GM10248 (cell line): Measurements from ENCODE around the gene MACF1.

Source experiments
- CTCF ChIA-PET: fragments of 300-600 bp; sonication (Branson Sonifier 250); formaldehyde crosslinking; extraction: SDS; loops from one replicate; lab custom pipeline; 2021; ENCODE audit warnings: antibody characterized with exemption; lab: Yijun Ruan, JAX
- POLR2A ChIA-PET: fragments of 350-650 bp; sonication (Branson Sonifier 250); formaldehyde crosslinking; extraction: SDS; loops from one replicate; lab custom pipeline; 2020; ENCODE audit warnings: antibody characterized with exemption; lab: Yijun Ruan, JAX
- DNase-seq: peaks from one replicate; pipeline ENCODE4 v3.0.0; 2012; ENCODE audit errors: extremely low spot score
- TF ChIP-seq, protein P1 (sequence below): IDR thresholded peaks from 2 replicates; pipeline ENCODE4 v1.5.1; 2012; ENCODE audit warnings: mild to moderate bottlenecking, low read depth; ENCODE audit errors: extremely low read depth, missing control alignments, control extremely low read depth

The MACF1 gene

DNA sequence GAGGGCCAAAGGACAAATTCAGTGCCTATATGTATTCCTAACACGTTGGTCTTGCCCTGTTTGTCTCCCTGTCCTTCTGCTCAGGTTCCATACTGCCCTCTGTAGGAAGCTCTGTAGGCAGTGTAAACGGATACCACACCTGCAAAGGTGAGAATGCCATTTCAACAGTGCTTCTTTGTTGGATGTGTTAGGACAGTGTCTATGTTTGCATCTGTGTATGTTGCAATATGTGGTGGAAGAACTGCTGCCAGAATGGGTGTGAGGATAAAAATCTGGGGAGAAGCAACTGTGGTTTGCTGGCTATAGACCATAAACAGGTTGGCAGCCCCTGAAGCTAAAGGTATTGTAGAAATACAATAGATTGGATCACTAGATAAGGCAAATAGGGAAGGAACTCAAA lies 173.9 kb downstream of the MACF1 start:
- DNase-seq: peak; percentile 20
- TF ChIP-seq, protein P1, sequence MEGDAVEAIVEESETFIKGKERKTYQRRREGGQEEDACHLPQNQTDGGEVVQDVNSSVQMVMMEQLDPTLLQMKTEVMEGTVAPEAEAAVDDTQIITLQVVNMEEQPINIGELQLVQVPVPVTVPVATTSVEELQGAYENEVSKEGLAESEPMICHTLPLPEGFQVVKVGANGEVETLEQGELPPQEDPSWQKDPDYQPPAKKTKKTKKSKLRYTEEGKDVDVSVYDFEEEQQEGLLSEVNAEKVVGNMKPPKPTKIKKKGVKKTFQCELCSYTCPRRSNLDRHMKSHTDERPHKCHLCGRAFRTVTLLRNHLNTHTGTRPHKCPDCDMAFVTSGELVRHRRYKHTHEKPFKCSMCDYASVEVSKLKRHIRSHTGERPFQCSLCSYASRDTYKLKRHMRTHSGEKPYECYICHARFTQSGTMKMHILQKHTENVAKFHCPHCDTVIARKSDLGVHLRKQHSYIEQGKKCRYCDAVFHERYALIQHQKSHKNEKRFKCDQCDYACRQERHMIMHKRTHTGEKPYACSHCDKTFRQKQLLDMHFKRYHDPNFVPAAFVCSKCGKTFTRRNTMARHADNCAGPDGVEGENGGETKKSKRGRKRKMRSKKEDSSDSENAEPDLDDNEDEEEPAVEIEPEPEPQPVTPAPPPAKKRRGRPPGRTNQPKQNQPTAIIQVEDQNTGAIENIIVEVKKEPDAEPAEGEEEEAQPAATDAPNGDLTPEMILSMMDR: peak; percentile 17
- ChIA-PET POLR2A (interaction anchor here (0.6 kb wide), 1 partner anchor 647 kb away, joined by 4 read pairs; no protein-coding TSS in a partner anchor), CTCF (interaction anchor here (0.7 to 2.3 kb wide), 12 partner anchors 10 to 280 kb away, joined by 3 to 8 read pairs (median 4); no protein-coding TSS in a partner anchor)

DNA sequence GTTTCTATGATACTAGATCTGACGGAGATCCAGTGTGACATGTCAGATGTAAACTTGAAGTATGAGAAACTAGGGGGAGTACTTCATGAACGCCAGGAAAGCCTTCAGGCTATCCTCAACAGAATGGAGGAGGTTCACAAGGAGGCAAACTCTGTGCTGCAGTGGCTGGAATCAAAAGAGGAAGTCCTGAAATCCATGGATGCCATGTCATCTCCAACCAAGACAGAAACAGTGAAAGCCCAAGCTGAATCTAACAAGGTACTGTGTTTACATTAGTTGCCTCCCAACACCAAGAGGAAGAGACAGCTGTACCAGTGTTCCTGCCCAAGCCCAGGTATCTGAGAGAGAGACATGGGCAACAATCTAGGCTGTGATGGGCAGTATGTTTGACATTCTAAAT lies 174.7 kb downstream of the MACF1 start:
- TF ChIP-seq, protein P1: no peak
- ChIA-PET POLR2A (no interaction called here), CTCF (interaction anchor here (1.3 to 2.3 kb wide), 7 partner anchors 9 to 281 kb away, joined by 3 to 8 read pairs (median 5); no protein-coding TSS in a partner anchor)
- DNase-seq: no peak

DNA sequence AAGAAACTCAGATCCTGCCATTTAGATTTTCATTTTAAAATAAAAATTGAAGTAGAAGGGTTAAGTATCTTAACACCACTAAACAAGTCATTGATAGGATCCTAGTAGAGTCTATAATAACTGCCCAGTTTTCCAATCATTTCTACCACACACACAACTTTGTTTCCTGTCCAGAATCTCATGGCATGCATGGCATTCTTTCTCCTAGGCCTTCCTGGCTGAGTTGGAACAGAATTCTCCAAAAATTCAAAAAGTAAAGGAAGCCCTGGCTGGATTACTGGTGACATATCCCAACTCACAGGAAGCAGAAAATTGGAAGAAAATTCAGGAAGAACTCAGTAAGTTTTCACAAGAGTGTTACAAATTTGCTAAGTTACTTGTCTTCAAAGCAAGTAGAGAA lies 175.5 kb downstream of the MACF1 start:
- TF ChIP-seq, protein P1: no peak
- no peak for DNase-seq
- ChIA-PET POLR2A (no interaction called here), CTCF (interaction anchor here (2.0 kb wide), 1 partner anchor 282 kb away, joined by 5 read pairs; no protein-coding TSS in a partner anchor)

DNA sequence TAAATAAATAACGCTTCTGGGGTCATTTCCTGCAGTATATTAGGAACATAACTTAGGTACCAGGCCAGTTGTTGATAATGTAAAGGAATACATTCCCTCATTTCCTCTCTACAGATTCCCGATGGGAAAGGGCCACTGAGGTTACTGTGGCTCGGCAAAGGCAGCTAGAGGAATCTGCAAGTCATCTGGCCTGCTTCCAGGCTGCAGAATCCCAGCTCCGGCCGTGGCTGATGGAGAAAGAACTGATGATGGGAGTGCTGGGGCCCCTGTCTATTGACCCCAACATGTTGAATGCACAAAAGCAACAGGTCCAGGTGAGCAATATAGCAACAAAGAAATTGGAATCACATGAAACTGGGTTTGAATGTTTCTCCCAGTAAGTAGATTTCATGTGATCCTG lies 177.3 kb downstream of the MACF1 start:
- ChIA-PET POLR2A (no interaction called here), CTCF (no interaction called here)
- TF ChIP-seq, protein P1: no peak
- DNase-seq: no peak

DNA sequence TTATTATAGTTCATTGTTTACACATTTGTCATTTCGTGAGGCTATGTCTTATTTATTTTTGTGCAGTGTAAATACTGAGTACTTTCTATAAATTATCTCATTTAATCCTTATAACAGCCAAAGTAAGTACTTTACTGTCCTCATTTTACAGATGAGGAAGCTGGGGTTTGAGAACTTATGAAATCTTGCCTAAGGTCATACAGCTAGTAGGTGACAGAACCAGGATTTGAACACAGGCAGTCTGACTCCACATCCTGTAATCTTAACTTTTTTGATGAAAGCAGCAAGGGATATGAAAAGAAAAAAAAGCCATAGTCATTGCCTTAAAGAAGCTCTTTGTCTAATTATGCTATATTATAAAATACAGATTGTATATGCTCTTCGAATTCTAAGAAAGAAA lies 179.8 kb downstream of the MACF1 start:
- no peak for DNase-seq
- ChIA-PET POLR2A (no interaction called here), CTCF (interaction anchor here (0.7 to 1.2 kb wide), 3 partner anchors 11 to 67 kb away, joined by 3 read pairs; no protein-coding TSS in a partner anchor)
- TF ChIP-seq, protein P1: no peak

DNA sequence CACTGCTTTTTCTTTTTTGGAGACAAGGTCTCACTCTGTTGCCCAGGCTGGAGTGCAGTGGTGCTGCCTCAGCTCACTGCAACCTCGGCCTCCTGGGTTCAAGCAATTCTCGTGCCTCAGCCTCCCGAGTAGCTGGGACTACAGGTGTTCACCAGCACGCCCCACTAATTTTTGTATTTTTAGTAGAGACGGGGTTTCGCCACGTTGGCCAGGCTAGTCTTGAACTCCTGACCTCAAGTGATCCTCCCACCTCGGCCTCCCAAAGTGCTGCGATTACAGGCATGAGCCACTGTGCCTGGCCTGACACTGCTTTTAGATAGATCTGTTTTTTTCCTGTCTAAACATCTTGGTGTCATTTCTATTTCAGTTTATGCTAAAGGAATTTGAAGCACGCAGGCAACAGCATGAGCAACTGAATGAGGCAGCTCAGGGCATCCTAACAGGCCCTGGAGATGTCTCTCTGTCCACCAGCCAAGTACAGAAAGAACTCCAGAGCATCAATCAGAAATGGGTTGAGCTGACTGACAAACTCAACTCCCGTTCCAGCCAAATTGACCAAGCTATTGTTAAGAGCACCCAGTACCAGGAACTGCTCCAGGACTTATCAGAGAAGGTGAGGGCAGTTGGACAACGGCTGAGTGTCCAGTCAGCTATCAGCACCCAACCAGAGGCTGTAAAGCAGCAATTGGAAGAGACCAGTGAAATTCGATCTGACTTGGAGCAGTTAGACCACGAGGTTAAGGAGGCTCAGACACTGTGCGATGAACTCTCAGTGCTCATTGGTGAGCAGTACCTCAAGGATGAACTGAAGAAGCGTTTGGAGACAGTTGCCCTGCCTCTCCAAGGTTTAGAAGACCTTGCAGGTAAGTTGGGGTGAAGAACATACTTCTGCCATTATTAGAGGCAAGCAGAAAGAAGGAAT lies 180.8 kb downstream of the MACF1 start:
- ChIA-PET POLR2A (interaction anchor here (0.7 kb wide), 1 partner anchor 17 kb away, joined by 5 read pairs; no protein-coding TSS in a partner anchor), CTCF (interaction anchor here (0.7 to 1.2 kb wide), 3 partner anchors 9 to 68 kb away, joined by 3 to 4 read pairs (median 3); no protein-coding TSS in a partner anchor)
- TF ChIP-seq, protein P1: no peak
- no peak for DNase-seq
